ENCODE data around the gene RHBDF1. TPM values are rescaled to one million over a fixed set of nuclear protein-coding genes. Genes with fewer than 3 reads are reported as not detected.

RHBDF1 gene
- total and polyA plus RNA-seq, 10 of the 15 experiments (the other 5 are each of a cell fraction or from before 2014, with no cell fraction given) = 0.04 to 0.85 (median 0.36) TPM; not detected in 3

DNA sequence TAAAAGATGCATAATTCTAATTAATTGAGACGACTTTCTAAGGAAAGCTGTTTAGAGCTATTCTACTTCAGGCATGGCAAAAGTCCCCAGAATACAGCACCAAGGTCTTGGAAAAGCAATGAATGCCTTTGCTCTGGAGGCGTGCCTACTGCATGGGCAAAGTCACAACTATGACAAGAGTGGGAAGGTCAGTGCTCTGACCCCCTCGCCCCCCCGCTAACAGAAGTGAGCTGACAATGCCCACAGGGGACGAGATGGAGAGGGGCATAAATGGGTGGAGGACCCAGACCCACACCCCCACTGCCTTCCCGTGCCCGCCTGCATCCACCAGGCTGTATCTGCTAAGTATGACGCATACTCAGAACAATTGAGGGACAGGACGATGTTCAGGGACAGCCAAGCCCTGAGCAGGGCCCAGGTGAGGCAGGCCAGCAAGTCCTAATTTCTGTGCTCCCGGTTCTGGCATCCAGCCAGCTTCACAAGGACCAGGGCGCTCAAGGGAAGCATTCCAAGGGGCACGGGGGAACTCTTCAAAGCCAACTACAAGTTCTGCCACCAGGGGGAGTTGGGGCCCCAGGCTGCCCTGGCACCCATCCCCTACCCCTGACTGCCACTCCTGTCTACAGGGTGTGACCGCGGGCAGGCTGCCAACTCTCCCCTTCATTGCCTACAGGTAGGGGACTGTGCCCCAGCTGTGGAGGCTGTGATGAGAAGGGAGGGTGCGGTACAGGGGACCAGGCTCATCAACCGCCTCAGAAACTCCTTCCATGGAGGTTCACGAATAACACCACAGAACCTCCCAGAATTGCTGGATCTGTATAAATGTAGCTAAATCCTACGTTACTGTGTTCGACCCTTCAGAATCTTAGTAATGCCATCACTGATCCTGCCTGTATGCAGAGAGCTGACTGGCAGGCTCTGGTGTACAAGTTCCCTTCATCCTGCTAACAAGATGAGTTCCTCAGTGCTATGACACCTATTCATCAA, 45.2 kb upstream of the RHBDF1 start (continued):
- TF ChIP-seq, protein P1, sequence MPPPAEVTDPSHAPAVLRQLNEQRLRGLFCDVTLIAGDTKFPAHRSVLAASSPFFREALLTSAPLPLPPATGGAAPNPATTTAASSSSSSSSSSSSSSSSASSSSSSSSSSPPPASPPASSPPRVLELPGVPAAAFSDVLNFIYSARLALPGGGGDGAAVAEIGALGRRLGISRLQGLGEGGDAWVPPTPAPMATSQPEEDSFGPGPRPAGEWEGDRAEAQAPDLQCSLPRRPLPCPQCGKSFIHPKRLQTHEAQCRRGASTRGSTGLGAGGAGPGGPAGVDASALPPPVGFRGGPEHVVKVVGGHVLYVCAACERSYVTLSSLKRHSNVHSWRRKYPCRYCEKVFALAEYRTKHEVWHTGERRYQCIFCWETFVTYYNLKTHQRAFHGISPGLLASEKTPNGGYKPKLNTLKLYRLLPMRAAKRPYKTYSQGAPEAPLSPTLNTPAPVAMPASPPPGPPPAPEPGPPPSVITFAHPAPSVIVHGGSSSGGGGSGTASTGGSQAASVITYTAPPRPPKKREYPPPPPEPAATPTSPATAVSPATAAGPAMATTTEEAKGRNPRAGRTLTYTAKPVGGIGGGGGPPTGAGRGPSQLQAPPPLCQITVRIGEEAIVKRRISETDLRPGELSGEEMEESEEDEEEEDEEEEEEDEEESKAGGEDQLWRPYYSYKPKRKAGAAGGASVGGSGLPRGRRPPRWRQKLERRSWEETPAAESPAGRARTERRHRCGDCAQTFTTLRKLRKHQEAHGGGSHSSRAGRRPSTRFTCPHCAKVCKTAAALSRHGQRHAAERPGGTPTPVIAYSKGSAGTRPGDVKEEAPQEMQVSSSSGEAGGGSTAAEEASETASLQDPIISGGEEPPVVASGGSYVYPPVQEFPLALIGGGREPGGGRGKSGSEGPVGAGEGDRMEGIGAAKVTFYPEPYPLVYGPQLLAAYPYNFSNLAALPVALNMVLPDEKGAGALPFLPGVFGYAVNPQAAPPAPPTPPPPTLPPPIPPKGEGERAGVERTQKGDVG (CRISPR knock-in tag; IDR thresholded peaks at IDR 0.05) = no peak

DNA sequence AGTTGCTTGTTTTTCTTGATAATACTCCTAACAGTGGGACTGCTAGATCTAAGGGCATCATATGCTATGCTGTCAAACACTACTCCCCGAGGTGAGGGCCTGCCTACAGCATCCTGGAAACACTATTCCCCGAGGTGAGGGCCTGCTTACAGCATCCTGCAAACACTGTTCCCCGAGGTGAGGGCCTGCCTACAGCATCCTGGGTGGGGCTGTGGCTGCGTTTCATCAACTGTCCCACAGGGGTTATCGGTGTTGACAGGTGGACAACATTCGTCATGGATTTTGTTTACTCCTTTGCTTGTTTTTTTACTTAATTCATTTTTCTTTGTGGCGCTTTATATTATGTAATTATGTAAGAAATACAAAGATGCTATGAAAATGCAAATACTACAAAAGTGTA, 43.6 kb upstream of the RHBDF1 start:
- 55% methylated on average over 7 of the region's 7 CpGs for WGBS (ENCODE audit: insufficient coverage, insufficient replicate concordance, low lambda C conversion rate, missing lambda C conversion rate)
- H3K4me2 ChIP-seq (ENCODE audit: control insufficient read depth, insufficient read depth) = no peak overlapping the region
- ChIA-PET SMC1A (ENCODE audit: uncharacterized antibody, unreplicated experiment) (interaction anchor here (3.3 kb wide), 1 partner anchor 246 kb away, joined by 12 read pairs; no protein-coding TSS in a partner anchor), CTCF (interaction anchor here (1.2 to 4.9 kb wide), 6 partner anchors 11 to 246 kb away, joined by 3 to 37 read pairs (median 6); no protein-coding TSS in a partner anchor), POLR2A (no interaction called here), RAD21 (ENCODE audit: unreplicated experiment) (interaction anchor here (1.0 kb wide), 1 partner anchor 15 kb away, joined by 3 read pairs; no protein-coding TSS in a partner anchor)
- no peak overlapping the region for H3K27ac ChIP-seq (ENCODE audit: control insufficient read depth, insufficient read depth)
- BruUV-seq (replicated peaks) = no TSS peak
- H3K27me3 ChIP-seq (replicated peaks in 1 of 2; ENCODE audit: control insufficient read depth in 2 of 2, insufficient read depth in 2 of 2, low read length in 1 of 2) = no peaks in the 10 kb centered on the region
- no peak for FAIRE-seq
- H3K79me2 ChIP-seq (ENCODE audit: control insufficient read depth, insufficient read depth, low read length) = no peaks in the 10 kb centered on the region
- H2AFZ ChIP-seq (ENCODE audit: control insufficient read depth, low read depth, low read length) = no peak overlapping the region
- H3K4me3 ChIP-seq = no peak overlapping the region
- intact Hi-C loops (cut with micrococcal nuclease; ENCODE audit: unreplicated experiment) (loop anchor here (2.0 kb wide), 1 partner anchor 65 kb away; the partner anchor contains the start of gene HBQ1), in situ Hi-C loops (cut with MboI) (no loop called here)
- H3K4me1 ChIP-seq (ENCODE audit: control insufficient read depth, insufficient read depth, low read length) = no peaks in the 10 kb centered on the region
- no peaks in the 10 kb centered on the region for H4K20me1 ChIP-seq (ENCODE audit: control insufficient read depth, insufficient read depth)
- no peak for DNase-seq (ENCODE audit: low read depth, low spot score)
- TF ChIP-seq EED (IDR thresholded peaks at IDR 0.05; ENCODE audit: low read depth) = no peak
- no peak for TF ChIP-seq KAT2A (conservative IDR thresholded peaks at IDR 0.05; ENCODE audit: control insufficient read depth, low read depth, low read length)
- TF ChIP-seq BMI1 (IDR thresholded peaks at IDR 0.05; ENCODE audit: borderline replicate concordance) = no peak
- no peak for TF ChIP-seq ASH2L (IDR thresholded peaks at IDR 0.05; ENCODE audit: borderline replicate concordance, low read depth)
- ATAC-seq = no peak
- H3K9me3 ChIP-seq (replicated peaks; ENCODE audit: control insufficient read depth, insufficient read depth, low read length) = no peaks in the 10 kb centered on the region
- peaks cover 12% of the 10 kb centered on the region in 2 experiments; a peak in 3 of 4 replicates for H3K36me3 ChIP-seq (ENCODE audit: control insufficient read depth in 2 of 2, insufficient read depth in 2 of 2, low read length in 1 of 2)
- H3K9ac ChIP-seq (ENCODE audit: control insufficient read depth, insufficient read depth, low read length) = no peak overlapping the region
